Measurements from ENCODE around the gene SLC16A5. TPM values are rescaled to one million over a fixed set of nuclear protein-coding genes. Genes with fewer than 3 reads are reported as not detected.

Gene SLC16A5
- total and polyA plus RNA-seq, 2 experiments from 2014 or later: 4.8 to 10.6 TPM

DNA sequence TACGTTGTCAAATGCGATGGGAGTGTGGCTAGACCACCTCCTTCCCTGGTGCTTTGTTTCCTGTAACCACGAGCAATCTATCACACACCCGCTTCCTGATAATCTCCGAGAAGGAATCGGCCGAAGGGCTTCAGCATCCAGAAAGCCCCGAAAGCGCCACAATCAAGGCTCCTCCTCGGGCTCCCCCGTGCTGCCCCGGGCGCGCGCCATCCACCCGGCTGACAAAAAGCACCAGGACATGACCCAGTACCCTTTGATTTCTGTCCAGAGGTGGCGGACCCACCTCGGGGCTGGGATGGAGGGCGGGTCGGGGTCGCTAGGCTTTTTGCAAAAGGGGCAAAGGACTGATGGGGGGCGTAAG lies 21.3 kb downstream of the SLC16A5 start:
- peaks cover 11% of the 10 kb centered on the region; the same call in 1 of the 2 replicates for H3K79me2 ChIP-seq (ENCODE audit: insufficient read depth)
- H3K27ac ChIP-seq: no peak overlapping the region
- peak overlapping the region; percentile 92 for H3K4me2 ChIP-seq (ENCODE audit: unreplicated experiment)
- H3K9me3 ChIP-seq (ENCODE audit: low read depth): no peaks in the 10 kb centered on the region
- no peaks in the 10 kb centered on the region for H3K36me3 ChIP-seq (ENCODE audit: low read depth)
- H3K9me2 ChIP-seq (ENCODE audit: insufficient read depth): no peaks in the 10 kb centered on the region
- peak overlapping the region; percentile 79 for H2AFZ ChIP-seq
- no peaks in the 10 kb centered on the region for H3K27me3 ChIP-seq (replicated peaks; ENCODE audit: insufficient read depth)
- DNase-seq: no peak
- 19 to 20% methylated on average over 19 to 22 of the region's 22 CpGs for WGBS, 2 experiments (ENCODE audit: low coverage in 1 of 2, low lambda C conversion rate in 2 of 2, missing lambda C conversion rate in 2 of 2)
- no peaks in the 10 kb centered on the region for H4K20me1 ChIP-seq (ENCODE audit: insufficient read depth)
- H3K4me3 ChIP-seq: peak overlapping the region; percentile 81
- no peak overlapping the region for H3K9ac ChIP-seq
- TF ChIP-seq EZH2 (IDR thresholded peaks at IDR 0.05; ENCODE audit: insufficient read depth, poor library complexity, severe bottlenecking): no peak
- TF ChIP-seq EZH2phosphoT487 (IDR thresholded peaks at IDR 0.05; ENCODE audit: insufficient read depth, low read depth): no peak
- no peaks in the 10 kb centered on the region for H3K4me1 ChIP-seq (ENCODE audit: insufficient read depth)
- peaks cover 5% of the 10 kb centered on the region; the same call in 1 of the 2 replicates for H3F3A ChIP-seq (ENCODE audit: insufficient read depth)
- in situ Hi-C loops (cut with MboI): no loop called here

DNA sequence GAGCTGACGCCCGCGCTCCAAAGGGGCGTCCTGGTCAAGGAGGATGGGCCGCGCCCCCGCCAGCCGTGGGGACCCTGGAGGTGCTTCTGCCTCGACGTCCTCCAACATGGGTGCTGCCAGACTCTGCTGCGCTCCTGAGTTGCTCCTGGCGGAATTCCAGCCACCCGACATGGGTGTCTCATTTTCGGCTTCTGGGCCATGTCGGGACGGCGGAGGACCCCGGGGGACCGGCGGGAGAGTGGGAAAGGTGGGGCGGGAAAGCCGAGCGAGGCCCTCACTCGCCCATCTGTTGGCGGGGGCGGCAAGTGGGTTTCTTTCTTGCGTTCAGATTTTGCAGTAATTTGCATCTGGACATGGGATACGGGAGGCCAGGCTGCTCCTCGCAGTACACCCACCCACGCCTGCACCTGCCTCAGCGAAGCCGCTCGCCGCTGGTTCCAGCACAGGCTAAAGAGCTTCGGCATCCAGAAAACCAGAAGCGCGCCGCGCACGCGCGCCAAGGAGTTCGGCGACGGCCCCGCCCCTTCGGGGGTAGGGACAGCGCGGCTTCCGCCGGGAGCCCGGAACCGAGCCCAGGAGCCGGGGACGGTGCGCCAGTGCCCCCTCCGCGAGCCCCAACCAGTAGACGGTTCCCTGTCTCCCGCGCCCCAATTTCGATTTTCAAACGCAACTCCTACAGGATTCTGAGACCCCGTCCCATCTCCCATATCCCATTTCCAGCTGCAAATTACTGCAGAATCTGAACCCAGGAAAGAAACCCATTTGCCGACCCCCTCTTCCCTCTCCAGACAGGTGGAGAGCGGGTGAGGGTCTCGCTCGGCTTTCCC lies 21.9 kb downstream of the SLC16A5 start, which contains the start of gene ARMC7:
TSS of gene ARMC7 (plus strand) at position 563 of the 827 bp plus-strand sequence. CDS start 320 bp downstream, outside the sequence.
- H3K4me1 ChIP-seq (ENCODE audit: insufficient read depth): 0 out of 2 replicates have a peak, but pooled peaks cover 3% of the 10 kb centered on the region
- peaks cover 11% of the 10 kb centered on the region; the same call in 1 of the 2 replicates for H3K79me2 ChIP-seq (ENCODE audit: insufficient read depth)
- peak within 1 kb of the TSS; percentile 81 for H3K4me3 ChIP-seq
- peak within 1 kb of the TSS; percentile 92 for H3K4me2 ChIP-seq (ENCODE audit: unreplicated experiment)
- H3K9me3 ChIP-seq (ENCODE audit: low read depth): no peaks in the 10 kb centered on the region
- H3K9ac ChIP-seq: peak within 1 kb of the TSS; percentile 48
- peaks cover 5% of the 10 kb centered on the region; the same call in 1 of the 2 replicates for H3F3A ChIP-seq (ENCODE audit: insufficient read depth)
- no peak for TF ChIP-seq EZH2phosphoT487 (IDR thresholded peaks at IDR 0.05; ENCODE audit: insufficient read depth, low read depth)
- no peak for TF ChIP-seq EZH2 (IDR thresholded peaks at IDR 0.05; ENCODE audit: insufficient read depth, poor library complexity, severe bottlenecking)
- H3K9me2 ChIP-seq (ENCODE audit: insufficient read depth): no peaks in the 10 kb centered on the region
- H3K36me3 ChIP-seq (ENCODE audit: low read depth): no peaks in the 10 kb centered on the region
- H3K27me3 ChIP-seq (replicated peaks; ENCODE audit: insufficient read depth): no peaks in the 10 kb centered on the region
- no peak within 1 kb of the TSS for H3K27ac ChIP-seq
- WGBS, 2 experiments (ENCODE audit: low coverage in 1 of 2, low lambda C conversion rate in 2 of 2, missing lambda C conversion rate in 2 of 2): 0 to 1% methylated on average over 55 to 62 of the region's 68 CpGs
- H2AFZ ChIP-seq: peak within 1 kb of the TSS; percentile 79
- H4K20me1 ChIP-seq (ENCODE audit: insufficient read depth): no peaks in the 10 kb centered on the region
- DNase-seq: peak; percentile 93
- in situ Hi-C loops (cut with MboI): no loop called here

GRCh38 chr17:75110234-75110937 lies 22.6 kb downstream of the SLC16A5 start:
- Histone ChIP-seq H3K4me1 (ENCODE audit: insufficient read depth) (0 out of 2 replicates have a peak, but pooled peaks cover 7% of the 10 kb centered on the region), H3K27ac (no peak overlapping the region), H4K20me1 (ENCODE audit: insufficient read depth) (no peaks in the 10 kb centered on the region), H3K4me3 (peak overlapping the region; percentile 81), H3K27me3 (replicated peaks; ENCODE audit: insufficient read depth) (no peaks in the 10 kb centered on the region), H3K79me2 (ENCODE audit: insufficient read depth) (peaks cover 19% of the 10 kb centered on the region; the same call in 1 of the 2 replicates), H3K9me3 (ENCODE audit: low read depth) (no peaks in the 10 kb centered on the region), H3K4me2 (ENCODE audit: unreplicated experiment) (peak overlapping the region; percentile 92), H3K9me2 (ENCODE audit: insufficient read depth) (no peaks in the 10 kb centered on the region), H3K9ac (peak overlapping the region; percentile 48), H3F3A (ENCODE audit: insufficient read depth) (peaks cover 5% of the 10 kb centered on the region; the same call in 1 of the 2 replicates), H3K36me3 (ENCODE audit: low read depth) (no peaks in the 10 kb centered on the region), H2AFZ (peak overlapping the region; percentile 79)
- TF ChIP-seq EZH2phosphoT487 (IDR thresholded peaks at IDR 0.05; ENCODE audit: insufficient read depth, low read depth) (no peak), EZH2 (IDR thresholded peaks at IDR 0.05; ENCODE audit: insufficient read depth, poor library complexity, severe bottlenecking) (no peak)
- 20% methylated on average over 38 to 40 of the region's 40 CpGs for WGBS, 2 experiments (ENCODE audit: low coverage in 1 of 2, low lambda C conversion rate in 2 of 2, missing lambda C conversion rate in 2 of 2)
- peak; percentile 62 for DNase-seq
- in situ Hi-C loops (cut with MboI): no loop called here

- TF ChIP-seq EZH2phosphoT487 (IDR thresholded peaks at IDR 0.05; ENCODE audit: insufficient read depth, low read depth) (no peak), EZH2 (IDR thresholded peaks at IDR 0.05; ENCODE audit: insufficient read depth, poor library complexity, severe bottlenecking) (no peak)
- Histone ChIP-seq H3K4me2 (ENCODE audit: unreplicated experiment) (no peak overlapping the region), H3F3A (ENCODE audit: insufficient read depth) (peaks cover 5% of the 10 kb centered on the region; the same call in 1 of the 2 replicates), H3K27ac (no peak overlapping the region), H3K9me2 (ENCODE audit: insufficient read depth) (no peaks in the 10 kb centered on the region), H3K9me3 (ENCODE audit: low read depth) (no peaks in the 10 kb centered on the region), H3K9ac (no peak overlapping the region), H2AFZ (no peak overlapping the region), H3K4me3 (no peak overlapping the region), H3K27me3 (replicated peaks; ENCODE audit: insufficient read depth) (no peaks in the 10 kb centered on the region), H3K36me3 (ENCODE audit: low read depth) (no peaks in the 10 kb centered on the region), H4K20me1 (ENCODE audit: insufficient read depth) (no peaks in the 10 kb centered on the region), H3K79me2 (ENCODE audit: insufficient read depth) (peaks cover 21% of the 10 kb centered on the region; the same call in 1 of the 2 replicates), H3K4me1 (ENCODE audit: insufficient read depth) (0 out of 2 replicates have a peak, but pooled peaks cover 7% of the 10 kb centered on the region)
- no peak for DNase-seq
- in situ Hi-C loops (cut with MboI): no loop called here
- 76 to 78% methylated on average over 7 of the region's 7 CpGs for WGBS, 2 experiments (ENCODE audit: low coverage in 1 of 2, low lambda C conversion rate in 2 of 2, missing lambda C conversion rate in 2 of 2)
Measured at GRCh38 chr17:75111777-75112335, 24.1 kb downstream of the SLC16A5 start.
